GM21381 (cell line): Measurements from ENCODE around the gene MAN1A1.

Source experiments
- ATAC-seq: cut with Tn5 transposase; IDR thresholded peaks from one replicate; pipeline ENCODE4 v1.9.1; 2021; ENCODE audit warnings: mild to moderate bottlenecking, moderate library complexity; ENCODE audit not compliant: unreplicated experiment

The MAN1A1 gene

GRCh38 chr6:119326291-119327005 is 23.1 kb downstream of the MAN1A1 start:
- ATAC-seq: no peak

GRCh38 chr6:119325559-119326265 is 23.8 kb downstream of the MAN1A1 start:
- no peak for ATAC-seq

- ATAC-seq: no peak
Observed at GRCh38 chr6:119324718-119325117, 24.8 kb downstream of the MAN1A1 start.

GRCh38 chr6:119323931-119324330 is 25.6 kb downstream of the MAN1A1 start:
- no peak for ATAC-seq

- ATAC-seq: no peak
Observed at GRCh38 chr6:119323478-119323877, 26.1 kb downstream of the MAN1A1 start.

GRCh38 chr6:119322715-119323350 is 26.7 kb downstream of the MAN1A1 start:
- ATAC-seq: no peak

- ATAC-seq: no peak
Observed at GRCh38 chr6:119322034-119322433, 27.5 kb downstream of the MAN1A1 start.

GRCh38 chr6:119319694-119320093 is 29.9 kb downstream of the MAN1A1 start:
- ATAC-seq: no peak

- ATAC-seq: no peak
Observed at GRCh38 chr6:119318730-119319129, 30.8 kb downstream of the MAN1A1 start.

GRCh38 chr6:119318176-119318575 is 31.4 kb downstream of the MAN1A1 start:
- ATAC-seq: no peak

- ATAC-seq: no peak
Observed at GRCh38 chr6:119317007-119317406, 32.6 kb downstream of the MAN1A1 start.

GRCh38 chr6:119314885-119315272 is 34.7 kb downstream of the MAN1A1 start:
- ATAC-seq: peak; percentile 35

GRCh38 chr6:119313937-119314884 is 35.4 kb downstream of the MAN1A1 start:
- ATAC-seq: peak; percentile 54

- ATAC-seq: peak; percentile 46
Observed at GRCh38 chr6:119312875-119313338, 36.7 kb downstream of the MAN1A1 start.

GRCh38 chr6:119312441-119312840 is 37.1 kb downstream of the MAN1A1 start:
- ATAC-seq: no peak

GRCh38 chr6:119311514-119312142 is 37.9 kb downstream of the MAN1A1 start:
- ATAC-seq: no peak

- no peak for ATAC-seq
Observed at GRCh38 chr6:119310486-119311036, 39.0 kb downstream of the MAN1A1 start.

GRCh38 chr6:119308991-119309657 is 40.4 kb downstream of the MAN1A1 start:
- no peak for ATAC-seq

- ATAC-seq: no peak
Observed at GRCh38 chr6:119308048-119308570, 41.5 kb downstream of the MAN1A1 start.
